NK-92 treated with Interleukin-12 subunit alpha and Interleukin-12 subunit beta, amount 100 ng/mL, for 24 hours (cell line): ENCODE measurements around the gene FN1.
"Not testable (repeated sequence)": the region's sequence is repeated elsewhere in the genome, so short reads cannot be mapped to it uniquely, and the experiment has no call there.

Experiments
- DNase-seq: peaks from one replicate; lab custom pipeline; 2025; lab: John Stamatoyannopoulos, UW

FN1 gene

DNA sequence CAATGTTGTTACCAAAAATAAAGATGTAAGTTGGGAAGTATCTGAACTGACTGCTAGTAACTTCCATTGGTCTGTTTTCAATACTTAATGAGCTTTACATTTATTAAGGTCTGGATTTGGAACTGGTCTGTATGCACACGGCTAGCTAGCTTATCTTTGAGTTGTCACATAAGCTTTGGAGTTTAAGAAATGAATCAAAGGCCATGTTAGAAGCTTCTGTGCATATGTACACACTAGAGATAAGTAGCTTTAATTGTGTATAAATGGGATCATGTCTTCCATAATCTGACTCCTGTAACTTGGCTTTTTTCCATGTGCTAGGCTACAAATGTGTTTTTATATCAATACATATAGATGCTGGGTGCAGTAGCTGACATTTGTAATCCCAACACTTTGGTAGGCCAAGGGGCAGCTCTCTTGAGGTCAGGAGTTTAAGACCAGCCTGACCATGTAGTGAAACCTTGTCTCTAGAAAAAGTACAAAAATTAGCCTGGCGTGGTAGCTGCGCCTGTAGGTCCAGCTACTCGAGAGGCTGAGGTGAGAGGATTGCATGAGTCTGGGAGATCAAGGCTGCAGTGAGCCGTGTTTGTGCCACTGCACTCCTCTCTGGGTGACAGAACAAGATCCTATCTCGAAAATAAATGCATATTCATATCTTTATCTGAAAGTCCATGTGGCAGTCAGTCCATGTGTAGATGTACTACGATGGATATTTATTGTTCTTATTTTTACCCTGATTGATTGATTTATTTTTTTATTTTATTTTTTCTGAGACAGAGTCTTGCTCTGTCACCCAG is 96.8 kb downstream of the FN1 start:
- DNase-seq: no peak

DNA sequence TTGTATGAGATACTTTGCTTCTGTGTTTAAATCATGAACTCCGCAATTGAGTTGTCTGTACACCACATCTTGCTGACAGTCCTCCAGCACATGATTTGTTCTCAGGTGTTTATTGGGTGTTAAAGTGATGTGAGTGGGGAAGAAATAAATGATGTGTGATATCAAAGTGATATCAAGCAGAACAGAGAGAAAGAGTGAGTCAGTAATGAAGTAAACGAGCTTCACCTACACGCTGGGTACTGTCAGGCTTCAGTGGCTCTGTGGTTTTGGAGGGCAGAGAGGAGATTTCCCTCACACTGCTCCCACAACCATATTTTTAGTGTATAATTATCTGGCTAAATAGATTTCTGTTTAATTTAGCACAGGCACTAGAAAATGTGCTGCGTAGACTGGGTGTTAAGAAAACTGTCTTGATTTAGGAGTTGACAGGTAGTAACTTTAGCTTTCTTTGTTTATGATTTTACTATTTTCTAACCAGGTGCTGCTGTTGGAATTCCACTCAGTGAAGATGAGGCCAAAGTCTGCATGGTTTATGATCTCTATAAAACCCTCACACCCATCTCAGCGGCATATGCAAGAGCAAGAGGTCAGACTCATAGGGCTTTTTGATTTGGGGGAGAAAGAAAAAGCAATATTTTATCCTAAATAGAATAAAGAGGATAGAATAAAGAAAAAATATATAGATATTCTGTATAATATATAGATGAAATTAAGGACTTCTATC is 102.8 kb downstream of the FN1 start:
- DNase-seq: no peak

DNA sequence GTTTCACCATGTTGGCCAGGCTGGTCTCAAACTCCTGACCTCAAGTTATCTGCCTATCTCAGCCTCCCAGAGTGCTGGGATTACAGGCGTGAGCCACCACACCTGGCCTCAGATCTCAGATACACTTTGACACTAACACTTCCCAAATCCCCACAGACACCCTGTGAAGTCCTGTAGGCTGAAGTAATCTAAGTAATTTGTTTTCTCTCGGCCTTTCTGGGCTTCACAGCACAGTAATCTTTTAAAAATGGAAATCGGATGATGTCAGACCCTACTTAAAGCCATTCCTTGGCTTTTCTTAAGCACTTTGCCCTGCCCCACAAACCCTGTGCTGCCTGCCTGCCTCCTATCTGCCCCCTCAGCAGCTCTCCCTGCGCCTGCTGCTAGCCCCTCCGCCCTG is 107.8 kb downstream of the FN1 start:
- DNase-seq: no peak

DNA sequence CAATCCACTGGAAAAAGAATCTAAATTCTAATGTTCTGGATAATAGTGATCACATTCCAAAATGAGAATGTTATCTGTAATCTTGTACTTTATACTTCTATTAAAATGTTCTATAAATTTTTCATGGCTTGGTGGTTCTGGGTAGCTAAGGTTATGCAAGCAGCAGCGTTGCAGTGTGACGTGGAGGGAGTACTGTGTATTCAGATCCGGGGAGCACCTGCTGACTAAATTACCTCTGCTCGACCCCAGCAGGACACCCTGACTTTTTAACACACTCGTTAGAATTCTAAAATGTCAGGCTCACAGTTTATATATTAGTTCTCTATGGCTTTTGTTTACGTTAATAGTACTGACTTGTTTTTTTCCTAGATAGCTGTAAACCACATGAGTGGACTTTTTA is 111.1 kb downstream of the FN1 start:
- DNase-seq: no peak

DNA sequence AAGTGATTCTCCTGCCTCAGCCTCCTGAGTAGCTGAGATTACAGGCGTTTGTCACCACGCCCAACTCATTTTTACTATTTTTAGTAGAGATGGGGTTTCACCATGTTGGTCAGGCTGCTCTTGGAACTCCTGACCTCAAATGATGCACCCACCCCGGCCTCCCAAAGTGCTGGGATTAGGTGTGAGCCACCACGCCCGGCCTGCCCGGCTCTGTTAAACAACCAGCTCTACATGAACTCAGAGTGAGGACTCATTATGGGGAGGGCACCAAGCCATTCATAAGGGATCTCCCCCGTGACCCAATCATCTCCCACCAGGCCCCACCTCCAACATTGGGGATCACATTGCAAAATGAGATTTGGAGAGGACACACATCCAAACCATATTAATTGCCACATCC is 115.2 kb downstream of the FN1 start:
- no peak for DNase-seq

DNA sequence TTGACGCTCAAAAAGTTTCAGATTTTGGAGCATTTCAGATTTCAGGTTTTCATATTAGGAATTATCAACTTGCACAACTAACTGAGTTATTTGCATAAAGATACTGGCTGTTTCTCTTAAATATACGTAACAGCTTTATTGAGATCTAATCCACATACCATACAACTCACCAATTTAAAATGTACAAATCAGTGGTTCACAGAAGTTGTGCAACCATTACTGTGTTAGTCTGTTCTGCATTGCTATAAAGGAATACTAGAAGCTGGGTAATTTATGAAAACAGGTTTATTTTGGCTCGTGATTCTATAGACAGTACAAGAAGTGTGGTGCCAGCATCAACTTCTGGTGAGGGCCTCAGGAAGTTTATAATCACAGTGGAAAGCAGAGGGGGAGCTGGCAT is 115.8 kb downstream of the FN1 start:
- DNase-seq: no peak

DNA sequence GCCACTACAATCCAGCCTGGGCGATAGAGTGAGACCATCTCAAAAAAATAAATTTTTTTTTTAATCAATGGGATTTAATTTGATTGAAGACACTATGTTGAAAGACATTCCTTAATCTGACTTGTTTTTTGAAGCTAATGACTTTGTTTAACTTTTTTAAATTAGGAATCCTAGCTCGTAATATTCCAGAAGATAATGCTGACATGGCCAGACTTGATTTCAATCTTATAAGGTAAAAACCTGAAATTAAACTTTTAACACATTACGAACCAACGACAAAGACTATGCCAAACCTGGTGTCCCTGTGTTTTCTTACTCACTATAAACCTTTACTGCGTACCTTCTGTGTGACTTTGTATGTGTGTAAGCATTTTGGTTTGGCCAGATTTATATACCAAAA is 116.4 kb downstream of the FN1 start:
- DNase-seq: no peak

DNA sequence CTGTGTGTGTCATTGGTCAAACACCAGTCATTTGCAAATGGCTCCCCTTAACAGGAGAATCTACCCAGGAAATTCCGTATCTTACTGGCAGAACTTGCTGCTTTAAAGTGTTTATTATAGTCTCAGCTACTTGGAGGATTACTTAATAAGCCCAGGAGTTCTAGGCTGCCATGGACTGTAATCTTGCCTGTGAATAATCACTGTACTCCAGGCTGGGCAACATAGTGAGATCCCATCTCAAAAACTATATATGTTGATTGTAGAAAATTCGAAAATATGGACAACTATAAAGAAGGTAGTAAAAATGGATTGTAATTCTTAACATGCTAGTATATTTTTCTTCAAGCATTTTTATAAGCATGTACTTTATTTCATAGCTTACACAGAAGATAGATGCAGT is 119.5 kb downstream of the FN1 start:
- no peak for DNase-seq

DNA sequence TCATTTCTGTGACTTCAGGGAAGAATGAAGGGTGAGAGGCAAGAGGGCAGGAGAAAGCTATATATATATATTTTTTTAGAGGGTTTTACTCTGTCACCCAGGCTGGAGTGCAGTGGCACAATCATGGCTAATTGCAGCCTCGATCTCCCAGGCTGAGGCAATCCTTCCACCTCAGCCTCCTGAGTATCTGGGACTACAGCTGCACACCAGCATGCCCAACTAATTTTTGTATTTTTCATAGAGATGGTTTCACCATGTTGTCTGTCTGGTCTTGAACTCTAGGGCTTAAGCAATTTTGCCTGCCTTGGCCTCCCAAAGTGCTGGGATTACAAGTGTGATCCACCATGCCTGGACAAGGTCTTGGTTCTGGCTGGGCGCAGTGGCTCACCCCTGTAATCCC is 120.6 kb downstream of the FN1 start:
- DNase-seq: no peak

DNA sequence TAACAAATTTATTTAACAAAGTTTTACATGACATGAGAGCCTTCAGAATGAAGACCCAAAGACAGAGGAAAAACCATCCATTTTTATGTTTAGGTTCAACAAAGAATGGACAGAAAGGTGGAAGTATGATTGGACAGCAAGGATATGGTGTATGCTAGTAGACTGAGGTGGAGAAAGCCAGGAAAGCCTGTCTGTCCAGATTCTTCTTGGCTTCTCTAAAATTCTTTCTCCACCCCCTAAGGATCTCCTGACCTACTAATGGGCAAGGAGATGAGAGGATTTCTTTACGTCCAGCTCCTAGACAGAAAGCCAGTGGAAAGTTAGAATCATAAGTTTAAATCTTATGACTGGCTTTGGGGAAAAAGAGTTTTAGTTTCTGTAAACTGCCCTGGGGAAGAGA is 121.0 kb downstream of the FN1 start:
- DNase-seq: no peak

DNA sequence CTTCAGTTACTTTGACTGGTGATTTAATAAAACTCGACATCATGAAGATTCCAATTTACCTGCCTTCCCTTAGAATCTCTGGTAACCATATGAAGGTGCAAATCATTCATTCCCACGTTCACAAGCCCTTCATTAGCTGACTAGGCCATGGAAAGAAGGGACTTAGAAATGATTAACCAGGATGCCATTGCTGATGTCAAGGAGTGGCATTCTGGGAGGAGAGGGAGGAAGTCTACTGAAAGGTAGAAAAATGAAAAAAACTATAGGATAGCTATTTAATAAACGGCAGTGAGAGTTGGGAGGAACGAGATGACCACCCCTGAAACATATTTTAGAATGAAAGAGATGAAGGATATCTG is 122.6 kb downstream of the FN1 start:
- no peak for DNase-seq

DNA sequence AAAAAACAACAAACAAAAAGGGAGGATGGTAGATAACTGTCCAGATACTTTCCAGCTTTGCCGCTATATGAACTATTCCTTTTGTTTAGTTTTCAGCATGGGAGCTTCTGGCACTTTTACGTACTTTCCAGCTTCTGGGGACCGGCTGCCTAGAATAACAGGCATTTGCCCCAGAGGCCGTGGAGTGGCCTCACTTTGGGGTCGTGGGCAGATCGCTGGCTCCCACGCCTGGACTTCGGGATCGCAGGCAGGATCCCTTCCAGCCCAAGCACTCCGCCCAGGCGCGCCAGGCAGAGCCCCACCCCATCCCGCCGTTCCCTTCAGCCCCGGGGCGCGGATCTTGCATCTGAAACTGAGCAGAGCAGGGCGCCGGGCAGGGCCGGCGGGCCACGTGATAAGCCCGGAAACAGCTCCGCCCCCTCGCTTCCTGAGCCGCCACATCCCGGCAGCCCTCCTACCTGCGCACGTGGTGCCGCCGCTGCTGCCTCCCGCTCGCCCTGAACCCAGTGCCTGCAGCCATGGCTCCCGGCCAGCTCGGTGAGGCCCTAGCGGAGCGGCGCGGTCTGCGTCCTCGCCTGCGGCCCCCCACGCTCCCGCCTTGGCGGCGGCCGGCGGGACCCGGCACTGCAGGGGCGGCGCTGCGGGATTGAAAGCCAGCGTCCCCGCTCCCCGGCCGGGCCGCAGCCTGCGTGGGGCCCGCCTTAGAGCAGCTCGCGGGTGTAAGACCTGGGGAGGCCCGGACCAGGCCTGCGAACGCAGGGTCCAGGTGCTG is 124.1 kb downstream of the FN1 start, which contains the start of gene ATIC:
ATIC (plus strand) TSS at position 435 of the 772 bp plus-strand sequence; CDS start at position 519, 84 bp downstream.
- peak; percentile 91 for DNase-seq

DNA sequence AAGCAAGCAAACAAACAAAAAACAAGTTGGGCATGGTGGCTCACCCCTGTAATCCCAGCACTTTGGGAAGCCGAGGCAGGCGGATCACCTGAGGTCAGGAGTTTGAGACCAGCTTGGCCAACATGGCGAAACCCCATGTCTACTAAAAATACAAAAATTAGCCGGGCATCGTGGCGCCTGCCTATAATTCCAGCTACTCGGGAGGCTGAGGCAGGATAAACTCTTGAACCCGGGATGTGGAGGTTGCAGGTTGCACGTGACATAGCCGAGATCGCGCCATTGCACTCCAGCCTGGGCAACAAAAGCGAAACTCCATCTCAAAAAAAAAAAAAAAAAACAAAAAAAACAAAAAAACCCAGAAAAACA is 124.6 kb downstream of the FN1 start:
- not testable (repeated sequence) for DNase-seq
